Measurements from ENCODE around the gene ISG15. TPM values are rescaled to one million over a fixed set of nuclear protein-coding genes. Genes with fewer than 3 reads are reported as not detected.
A peak's percentile ranks its signal among the peaks of the same experiment; 100 is the strongest.

Gene ISG15
- total and polyA plus RNA-seq, 7 donors, result 49.4 to 357 (median 78.7) TPM

- Histone ChIP-seq H3K9me3 (no peaks in the 10 kb centered on the region), H3K4me1 (peaks cover 0 to 30% (median 26%) of the 10 kb centered on the region in 4 donors), H3K36me3 (no peaks in the 10 kb centered on the region), H3K27ac (peak overlapping the region; percentile 90 to 98 (median 96)), H3K27me3 (peaks cover 0 to 4% (median 0%) of the 10 kb centered on the region in 3 donors), H3K4me3 (peak overlapping the region; percentile 52 to 91 (median 85))
- intact Hi-C loops (cut with DNase I), result loop anchor here (1.0 kb wide), 1 partner anchor 19 kb away; the partner anchor contains the start of gene HES4
- DNase-seq, result peak; percentile 93
- peak in 2 of 4 donors; percentile 37 to 39 for TF ChIP-seq POLR2AphosphoS5 (IDR thresholded peaks at IDR 0.05)
- no peak for TF ChIP-seq EP300 (IDR thresholded peaks at IDR 0.05)
- TF ChIP-seq POLR2A (IDR thresholded peaks at IDR 0.05), result no peak
- peak in 2 of 4 experiments; percentile 31 to 50 for TF ChIP-seq CTCF (IDR thresholded peaks at IDR 0.05)
- WGBS, 2 donors, result 1 to 3% methylated on average over 75 to 90 of the region's 91 CpGs
Observed at GRCh38 chr1:1019122-1019999, 6.1 kb downstream of the ISG15 start.

- intact Hi-C loops (cut with DNase I), result loop anchor here (1.0 to 5.0 kb wide), 4 partner anchors 20 to 97 kb away; partner anchors contain the start of genes C1orf159 and HES4
- Histone ChIP-seq H3K4me1 (peaks cover 0 to 24% (median 23%) of the 10 kb centered on the region in 4 donors), H3K27ac (peak within 1 kb of the TSS; percentile 90 to 98 (median 96)), H3K4me3 (peak within 1 kb of the TSS; percentile 52 to 91 (median 85)), H3K36me3 (no peaks in the 10 kb centered on the region), H3K9me3 (no peaks in the 10 kb centered on the region), H3K27me3 (peaks cover 0 to 4% (median 0%) of the 10 kb centered on the region in 3 donors)
- 0 to 1% methylated on average over 55 to 56 of the region's 58 CpGs for WGBS, 2 donors
- TF ChIP-seq POLR2AphosphoS5 (IDR thresholded peaks at IDR 0.05), result peak in 1 of 4 donors; percentile 32
- no peak for TF ChIP-seq EP300 (IDR thresholded peaks at IDR 0.05)
- no peak for DNase-seq
Observed at GRCh38 chr1:1020000-1020404, 6.7 kb downstream of the ISG15 start, which contains the start of gene AGRN. Gene AGRN (plus strand): TSS chr1:1020120. CDS start chr1:1020173, 53 bp downstream.

GRCh38 chr1:1020415-1021009, 7.2 kb downstream of the ISG15 start:
- Histone ChIP-seq H3K27ac (peak overlapping the region; percentile 90 to 98 (median 96)), H3K4me3 (peak overlapping the region; percentile 43 to 91 (median 85)), H3K4me1 (peaks cover 0 to 23% (median 23%) of the 10 kb centered on the region in 4 donors), H3K9me3 (no peaks in the 10 kb centered on the region), H3K36me3 (no peaks in the 10 kb centered on the region), H3K27me3 (peaks cover 0 to 4% (median 0%) of the 10 kb centered on the region in 3 donors)
- intact Hi-C loops (cut with DNase I), result loop anchor here (2.0 to 5.0 kb wide), 3 partner anchors 20 to 97 kb away; partner anchors contain the start of gene C1orf159
- DNase-seq, result no peak
- 1% methylated on average over 59 of the region's 59 CpGs for WGBS, 2 donors
- TF ChIP-seq EP300 (IDR thresholded peaks at IDR 0.05) (no peak), POLR2A (IDR thresholded peaks at IDR 0.05) (no peak), POLR2AphosphoS5 (IDR thresholded peaks at IDR 0.05) (no peak), CTCF (IDR thresholded peaks at IDR 0.05) (no peak)

- intact Hi-C loops (cut with DNase I), result loop anchor here (2.0 to 5.0 kb wide), 3 partner anchors 20 to 96 kb away; partner anchors contain the start of gene C1orf159
- 10 to 32% methylated on average over 33 of the region's 33 CpGs for WGBS, 2 donors
- peak overlapping the region; percentile 43 to 91 (median 85) for H3K4me3 ChIP-seq
- H3K9me3 ChIP-seq, result no peaks in the 10 kb centered on the region
- no peaks in the 10 kb centered on the region for H3K36me3 ChIP-seq
- H3K27ac ChIP-seq, result peak overlapping the region in 1 of 4 donors; percentile 90
- peaks cover 0 to 4% (median 0%) of the 10 kb centered on the region in 3 donors for H3K27me3 ChIP-seq
- DNase-seq, result peak; percentile 83
- H3K4me1 ChIP-seq, result peaks cover 0 to 23% (median 23%) of the 10 kb centered on the region in 4 donors
- no peak for TF ChIP-seq POLR2A (IDR thresholded peaks at IDR 0.05)
- peak in 2 of 4 donors; percentile 12 to 17 for TF ChIP-seq POLR2AphosphoS5 (IDR thresholded peaks at IDR 0.05)
- no peak for TF ChIP-seq EP300 (IDR thresholded peaks at IDR 0.05)
- no peak for TF ChIP-seq CTCF (IDR thresholded peaks at IDR 0.05)
Observed at GRCh38 chr1:1021010-1021919, 8.0 kb downstream of the ISG15 start.
